NOMO-1 treated with DMSO at 0.1 percent for 48 hours (cell line): Measurements from ENCODE around the gene RAPGEF2.
"Not testable (repeated sequence)": the region's sequence is repeated elsewhere in the genome, so short reads cannot be mapped to it uniquely, and the experiment has no call there.

Experiments
- DNase-seq: peaks from one replicate; lab custom pipeline; 2025; ENCODE audit not compliant: unreplicated experiment; lab: John Stamatoyannopoulos, UW

Gene RAPGEF2

GRCh38 chr4:159235779-159236368, 133.0 kb downstream of the RAPGEF2 start:
- DNase-seq: no peak

GRCh38 chr4:159237975-159238374, 135.1 kb downstream of the RAPGEF2 start:
- DNase-seq: no peak

DNA sequence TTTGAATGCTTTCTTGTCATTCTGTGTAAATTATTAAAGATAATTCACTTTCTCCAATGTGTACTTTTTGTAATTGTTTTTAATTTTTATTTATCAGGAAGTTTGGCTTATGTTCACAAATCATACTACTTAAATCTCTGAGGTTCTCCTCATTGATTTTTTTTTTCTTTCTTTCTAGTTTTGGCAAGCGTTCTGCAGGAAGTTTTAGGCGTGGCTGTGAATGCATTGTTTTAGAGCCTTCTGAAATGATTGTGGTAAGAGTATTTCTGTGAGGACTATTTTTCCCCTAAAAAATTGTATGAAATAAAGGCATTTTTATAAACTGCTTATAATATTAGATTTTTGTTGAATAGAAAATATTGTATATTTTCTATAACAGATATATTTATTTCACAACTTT, 135.8 kb downstream of the RAPGEF2 start:
- no peak for DNase-seq

DNA sequence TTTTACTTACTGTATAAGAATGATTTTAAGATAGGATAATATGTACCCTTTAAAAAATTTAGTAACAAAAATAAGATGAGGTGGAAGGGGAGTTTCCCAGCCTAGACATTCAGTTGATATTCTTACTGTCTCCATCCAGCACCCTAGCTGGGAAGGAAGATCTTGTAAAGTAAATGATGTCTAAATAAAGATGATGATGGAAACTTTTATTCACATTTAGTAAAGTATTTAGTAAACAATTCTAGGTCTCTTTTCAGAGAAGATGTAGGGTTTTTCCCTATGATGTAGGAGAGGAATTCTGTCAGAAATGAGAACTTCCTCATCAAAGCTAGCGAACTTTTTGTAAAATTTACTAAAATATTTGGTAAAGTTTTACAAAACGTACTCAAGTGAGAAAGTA, 136.8 kb downstream of the RAPGEF2 start:
- DNase-seq: no peak

GRCh38 chr4:159240046-159240445, 137.2 kb downstream of the RAPGEF2 start:
- DNase-seq: no peak

DNA sequence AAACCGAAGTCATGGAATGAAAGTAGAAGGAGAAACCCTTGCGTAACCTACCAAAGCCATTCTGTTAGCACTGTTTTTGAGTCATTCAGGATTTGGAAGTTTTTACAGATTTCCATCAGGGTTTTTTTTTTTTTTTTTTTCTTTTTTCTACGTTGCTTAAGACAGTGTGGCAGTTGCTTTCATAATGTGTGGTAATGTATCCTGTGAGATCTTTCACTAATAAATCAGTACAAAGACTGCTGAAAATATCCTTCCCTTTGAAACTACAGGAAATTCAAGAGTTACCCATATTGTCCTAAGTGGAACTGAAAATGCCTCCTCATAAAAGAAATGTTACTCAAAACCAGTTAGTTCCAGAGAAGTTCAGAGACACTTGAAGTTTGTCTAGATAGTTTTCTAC, 137.8 kb downstream of the RAPGEF2 start:
- DNase-seq: peak; percentile 94

DNA sequence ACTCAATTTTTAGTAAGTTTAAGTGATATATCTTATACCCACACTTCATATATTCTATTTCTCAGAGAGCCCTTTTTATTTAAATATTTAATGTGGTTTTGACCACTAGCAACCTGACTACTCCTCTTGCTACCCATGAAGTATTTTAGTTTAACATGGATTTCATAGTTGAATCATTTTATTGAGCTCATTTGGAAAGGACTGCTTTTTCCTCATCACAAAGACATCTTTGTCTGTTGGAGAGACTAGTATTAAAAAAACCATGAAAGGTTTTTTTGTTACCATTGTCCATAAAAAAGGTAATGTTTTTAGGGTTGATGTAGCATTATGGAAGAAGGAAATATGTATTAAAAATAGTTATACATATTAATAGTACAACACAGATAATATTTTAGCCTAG, 139.5 kb downstream of the RAPGEF2 start:
- DNase-seq: no peak

DNA sequence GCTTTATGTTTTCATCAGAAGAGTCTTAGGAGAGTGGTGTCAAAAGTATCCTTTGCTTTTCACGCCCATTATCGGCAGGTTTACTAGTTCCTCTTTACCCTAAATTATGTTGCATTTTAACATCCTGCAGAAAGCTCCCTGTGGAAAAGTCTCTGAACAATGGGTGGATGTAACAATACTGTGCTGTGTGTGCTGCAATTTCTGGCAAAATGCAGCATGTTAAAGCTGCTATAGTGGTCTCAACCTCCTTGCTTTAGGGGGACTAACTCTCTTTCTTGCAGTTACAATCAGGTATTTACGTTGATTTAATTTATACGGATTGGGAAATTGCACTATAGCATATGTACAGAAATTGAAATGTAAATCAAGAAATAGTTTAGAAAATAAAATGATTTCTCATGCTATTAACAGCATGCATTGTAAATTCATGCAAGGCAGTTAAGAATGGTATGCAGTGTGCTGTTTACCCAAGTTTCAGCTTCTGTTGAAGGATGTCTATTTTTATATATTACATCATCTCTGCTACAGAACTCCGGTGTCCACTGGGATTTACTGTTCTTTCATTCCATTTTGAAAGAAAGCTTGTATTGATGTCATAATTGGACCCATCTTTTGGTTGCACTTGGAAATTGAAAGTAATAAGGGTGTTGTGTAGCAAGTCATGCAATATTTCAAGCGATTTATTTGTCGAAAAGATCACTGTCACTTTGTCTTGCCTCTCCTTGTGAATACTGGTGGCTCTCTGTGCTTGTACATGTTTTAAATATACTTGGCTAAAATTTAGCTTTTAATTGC, 145.7 kb downstream of the RAPGEF2 start:
- DNase-seq: peak; percentile 30

DNA sequence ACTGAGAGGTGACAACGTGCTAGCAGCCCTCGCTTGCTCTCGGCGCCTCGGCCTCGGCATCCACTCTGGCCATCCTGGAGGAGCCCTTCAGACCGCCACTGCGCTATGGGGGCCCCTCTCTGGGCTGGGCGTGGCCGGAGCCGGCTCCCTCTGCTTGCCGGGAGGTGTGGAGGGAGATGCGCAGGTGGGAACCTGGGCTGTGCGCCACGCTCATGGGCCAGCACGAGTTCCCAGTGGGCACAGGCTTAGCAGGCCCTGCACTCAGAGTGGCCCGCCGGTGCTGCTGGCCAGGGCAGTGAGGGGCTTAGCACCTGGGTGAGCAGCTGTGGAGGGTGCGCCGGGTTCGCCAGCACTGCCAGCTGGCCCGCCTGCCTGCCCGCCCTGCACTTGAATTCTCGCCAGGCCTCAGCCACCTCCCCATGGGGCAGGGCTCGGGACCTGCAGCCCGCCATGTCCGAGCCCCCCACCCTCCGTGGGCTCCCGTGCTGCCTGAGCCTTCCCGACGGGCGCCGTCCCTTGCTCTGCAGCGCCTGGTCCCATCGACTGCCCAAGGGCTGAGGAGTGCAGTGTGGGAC, 148.0 kb downstream of the RAPGEF2 start:
- no peak for DNase-seq

DNA sequence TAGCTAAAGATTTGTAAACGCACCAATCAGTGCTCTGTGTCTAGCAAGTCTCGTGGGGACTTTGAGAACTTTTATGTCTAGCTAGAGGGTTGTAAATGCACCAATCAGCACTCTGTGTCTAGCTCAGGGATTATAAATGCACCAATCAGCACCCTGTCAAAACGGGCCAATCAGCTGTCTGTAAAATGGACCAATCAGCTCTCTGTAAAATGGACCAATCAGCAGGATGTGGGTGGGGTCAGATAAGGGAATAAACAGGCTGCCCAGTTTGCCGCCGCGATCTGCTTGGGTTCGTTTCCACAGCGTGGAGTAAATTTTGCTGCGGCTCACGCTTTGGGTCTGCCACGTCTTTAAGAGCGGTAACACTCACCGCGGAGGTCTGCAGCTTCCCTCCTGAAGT, 148.7 kb downstream of the RAPGEF2 start:
- not testable (repeated sequence) for DNase-seq

- no peak for DNase-seq
These were observed 149.6 kb downstream of the RAPGEF2 start for GRCh38 chr4:159252491-159252890.

GRCh38 chr4:159256037-159256436, 153.2 kb downstream of the RAPGEF2 start:
- no peak for DNase-seq

DNA sequence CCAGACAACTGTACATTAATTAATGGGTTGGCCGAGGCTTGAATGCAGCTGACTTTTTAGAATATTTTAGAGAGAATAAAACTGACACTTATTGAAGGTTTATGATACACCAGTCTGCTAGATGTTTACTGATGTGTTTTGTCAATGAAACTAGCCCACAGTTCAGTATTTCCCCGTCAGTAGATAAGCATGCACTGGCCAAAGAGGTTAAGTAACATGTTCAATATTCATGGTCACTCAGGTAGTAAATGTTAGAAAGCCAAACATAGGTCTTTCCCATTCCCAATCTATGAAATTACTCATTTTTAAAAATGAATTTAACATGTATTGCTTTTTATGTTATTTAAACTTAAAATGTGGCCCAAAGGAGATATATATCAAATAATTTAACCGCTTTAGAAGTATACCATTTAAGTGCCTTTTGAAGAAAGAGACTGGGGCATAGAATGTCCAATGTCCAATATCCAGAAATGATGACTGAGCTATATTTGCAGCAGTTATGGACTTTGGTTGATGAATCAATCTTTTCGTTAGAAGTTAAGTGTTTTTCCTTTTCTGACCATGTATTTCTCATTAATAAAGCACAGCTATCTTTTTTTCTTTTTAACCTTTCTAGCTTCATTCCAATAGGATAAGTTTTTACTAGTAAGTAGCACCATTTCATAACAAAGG, 156.1 kb downstream of the RAPGEF2 start:
- DNase-seq: no peak

DNA sequence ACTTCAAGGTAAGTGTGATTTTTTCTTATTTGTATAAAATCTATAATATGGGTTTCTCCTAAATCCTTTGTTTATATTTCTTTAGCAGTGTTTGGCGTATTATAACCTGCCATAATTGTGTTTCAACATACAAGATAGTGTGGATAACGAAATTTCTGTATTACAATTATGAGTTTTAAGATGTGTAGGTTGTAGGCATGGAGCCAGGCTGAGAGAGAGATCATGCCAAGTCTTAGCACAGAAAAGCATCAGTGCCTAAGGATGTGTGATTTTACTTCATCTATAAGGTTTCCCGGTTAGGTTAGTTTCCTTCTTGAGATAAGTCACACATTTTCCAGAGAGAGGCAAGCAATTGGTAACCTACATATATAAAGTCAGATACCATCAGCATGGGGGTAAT, 161.2 kb downstream of the RAPGEF2 start:
- no peak for DNase-seq

- no peak for DNase-seq
These were observed 164.3 kb downstream of the RAPGEF2 start for GRCh38 chr4:159266981-159267868.

GRCh38 chr4:159267869-159268285, 165.0 kb downstream of the RAPGEF2 start:
- no peak for DNase-seq

GRCh38 chr4:159268607-159269006, 165.7 kb downstream of the RAPGEF2 start:
- DNase-seq: no peak

- no peak for DNase-seq
These were observed 166.2 kb downstream of the RAPGEF2 start for GRCh38 chr4:159269116-159269515.

- no peak for DNase-seq
These were observed 167.1 kb downstream of the RAPGEF2 start for GRCh38 chr4:159269956-159270355.

DNA sequence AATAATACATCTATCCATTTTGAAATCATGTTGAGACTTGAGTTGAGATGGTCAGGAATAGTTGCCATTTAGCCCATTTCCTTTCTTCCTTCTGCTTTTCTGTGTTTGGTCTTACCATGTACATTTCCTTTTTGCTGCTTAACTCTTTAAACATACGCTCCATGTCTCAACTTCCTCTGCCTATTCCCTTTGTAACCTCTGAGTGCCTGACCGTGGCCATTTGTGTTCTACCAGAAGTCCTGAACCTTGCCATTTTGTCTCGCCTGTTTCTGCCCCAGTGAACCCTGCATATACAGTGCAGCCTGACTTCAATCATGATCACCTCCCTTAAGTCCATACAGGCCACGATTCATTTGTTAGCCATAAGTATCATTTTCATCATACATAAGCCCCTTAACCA, 169.0 kb downstream of the RAPGEF2 start:
- peak; percentile 75 for DNase-seq
